DND-41 (cell line): Measurements from ENCODE around the gene LOXL3.

Experiments
- ATAC-seq: fragments of 200-7000 bp; cut with Tn5 transposase; 3 replicates; pipeline ENCODE4 v1.9.1; 2021; ENCODE audit warnings: low read depth; ENCODE audit not compliant: insufficient read depth
- DNase-seq: peaks from one replicate; pipeline ENCODE4 v3.0.0-alpha.2; 2020
- H2AFZ ChIP-seq: 2 replicates; pipeline ENCODE4 v1.6.0; 2012; ENCODE audit warnings: low read depth, low read length
- H3K27ac ChIP-seq: 2 replicates; pipeline ENCODE4 v1.5.1; 2012; ENCODE audit warnings: low read length, inconsistent platforms
- H3K27me3 ChIP-seq: fragments of 200-600 bp; sonication (generic); 2 replicates; pipeline ENCODE4 v1.6.0; 2012; ENCODE audit warnings: low read length, mild to moderate bottlenecking, inconsistent platforms; ENCODE audit not compliant: insufficient read depth, poor library complexity
- H3K36me3 ChIP-seq: 2 replicates; pipeline ENCODE4 v1.5.1; 2012; ENCODE audit warnings: low read length, inconsistent platforms; ENCODE audit not compliant: insufficient read depth
- H3K4me1 ChIP-seq: 2 replicates; pipeline ENCODE4 v1.5.1; 2012; ENCODE audit warnings: mild to moderate bottlenecking, low read length; ENCODE audit not compliant: insufficient read depth
- H3K4me2 ChIP-seq: 2 replicates; pipeline ENCODE4 v1.6.0; 2012; ENCODE audit warnings: mild to moderate bottlenecking, moderate library complexity, low read length, inconsistent platforms; ENCODE audit not compliant: insufficient read depth
- H3K4me3 ChIP-seq, 2 experiments: fragments of 200-600 bp in 1 of 2; shearing (Covaris generic) in 1 of 2; 2 replicates each; pipeline ENCODE4 v1.5.1; 2012 to 2016; ENCODE audit warnings: inconsistent platforms in 2 of 2, low read length in 2 of 2, mild to moderate bottlenecking in 2 of 2, low read depth in 1 of 2, moderate library complexity in 1 of 2
- H3K79me2 ChIP-seq: 2 replicates; pipeline ENCODE4 v1.6.0; 2012; ENCODE audit warnings: low read length, inconsistent platforms; ENCODE audit not compliant: insufficient read depth
- H3K9ac ChIP-seq: 2 replicates; pipeline ENCODE4 v1.6.0; 2012; ENCODE audit warnings: low read depth, mild to moderate bottlenecking, inconsistent platforms, low read length, moderate library complexity
- H3K9me3 ChIP-seq: 2 replicates; pipeline ENCODE4 v1.5.1; 2012; ENCODE audit warnings: low read length, moderate library complexity, mild to moderate bottlenecking, inconsistent platforms; ENCODE audit not compliant: insufficient read depth, severe bottlenecking
- H4K20me1 ChIP-seq: 2 replicates; pipeline ENCODE4 v1.6.0; 2012; ENCODE audit warnings: low read length; ENCODE audit not compliant: insufficient read depth
- EZH2 ChIP-seq: IDR thresholded peaks from 3 replicates; pipeline ENCODE4 v1.6.1; 2012; ENCODE audit warnings: borderline replicate concordance, low read depth, mild to moderate bottlenecking, moderate library complexity, low read length, inconsistent platforms; ENCODE audit not compliant: severe bottlenecking
- TF ChIP-seq, protein P1 (sequence below): IDR thresholded peaks from 2 replicates; pipeline ENCODE4 v1.5.1; 2012; ENCODE audit warnings: borderline replicate concordance, low read length, moderate library complexity, mild to moderate bottlenecking; ENCODE audit not compliant: poor library complexity, severe bottlenecking; ENCODE audit errors: extremely low read depth

The LOXL3 gene

DNA sequence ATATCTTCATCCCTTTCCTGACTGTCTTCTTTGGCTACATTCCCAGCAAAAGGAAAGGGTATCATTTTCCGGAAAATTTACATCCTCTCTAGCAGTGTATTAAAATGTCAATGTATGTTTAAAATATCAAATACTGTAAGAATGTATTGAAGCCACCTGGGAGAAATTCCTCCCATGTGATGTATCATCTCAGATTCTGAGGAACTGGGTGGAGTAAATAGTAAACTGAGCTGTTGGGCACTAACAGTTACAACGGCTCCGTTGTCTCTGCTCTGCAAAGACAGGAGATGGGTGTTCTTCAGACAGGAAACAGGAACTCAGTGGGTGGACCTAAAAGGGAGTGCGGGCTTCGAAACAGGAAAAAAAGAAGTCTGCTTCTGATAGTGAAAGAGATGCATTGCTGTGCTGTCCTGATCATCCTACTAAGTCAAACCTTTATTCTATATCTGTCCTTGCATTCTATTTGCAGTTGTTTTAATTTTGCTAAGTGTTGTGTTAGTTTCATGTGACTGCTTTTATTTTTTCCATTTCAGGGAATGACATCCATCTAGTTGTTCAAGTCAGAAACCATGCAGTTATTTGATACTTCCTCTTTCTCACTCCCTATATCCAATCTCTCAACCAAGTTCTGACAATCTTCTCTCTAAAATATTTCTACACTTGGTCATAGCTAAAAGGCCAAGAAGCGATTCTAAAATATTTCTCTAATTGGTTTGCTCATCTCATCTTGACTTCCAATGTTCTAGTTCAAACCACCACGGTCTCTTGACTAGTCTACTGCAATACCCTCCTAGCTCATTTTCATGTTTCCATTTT is 20.2 kb upstream of the LOXL3 start:
- TF ChIP-seq, protein P1, sequence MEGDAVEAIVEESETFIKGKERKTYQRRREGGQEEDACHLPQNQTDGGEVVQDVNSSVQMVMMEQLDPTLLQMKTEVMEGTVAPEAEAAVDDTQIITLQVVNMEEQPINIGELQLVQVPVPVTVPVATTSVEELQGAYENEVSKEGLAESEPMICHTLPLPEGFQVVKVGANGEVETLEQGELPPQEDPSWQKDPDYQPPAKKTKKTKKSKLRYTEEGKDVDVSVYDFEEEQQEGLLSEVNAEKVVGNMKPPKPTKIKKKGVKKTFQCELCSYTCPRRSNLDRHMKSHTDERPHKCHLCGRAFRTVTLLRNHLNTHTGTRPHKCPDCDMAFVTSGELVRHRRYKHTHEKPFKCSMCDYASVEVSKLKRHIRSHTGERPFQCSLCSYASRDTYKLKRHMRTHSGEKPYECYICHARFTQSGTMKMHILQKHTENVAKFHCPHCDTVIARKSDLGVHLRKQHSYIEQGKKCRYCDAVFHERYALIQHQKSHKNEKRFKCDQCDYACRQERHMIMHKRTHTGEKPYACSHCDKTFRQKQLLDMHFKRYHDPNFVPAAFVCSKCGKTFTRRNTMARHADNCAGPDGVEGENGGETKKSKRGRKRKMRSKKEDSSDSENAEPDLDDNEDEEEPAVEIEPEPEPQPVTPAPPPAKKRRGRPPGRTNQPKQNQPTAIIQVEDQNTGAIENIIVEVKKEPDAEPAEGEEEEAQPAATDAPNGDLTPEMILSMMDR = no peak
- no peak for TF ChIP-seq EZH2
- DNase-seq (peak; percentile 67), ATAC-seq (peak; percentile 98)
- Histone ChIP-seq H3K27me3 (no peaks in the 10 kb centered on the region), H3K9me3 (no peaks in the 10 kb centered on the region), H3K27ac (peak overlapping the region; percentile 63), H2AFZ (peak overlapping the region; percentile 71), H3K79me2 (no peaks in the 10 kb centered on the region), H3K4me1 (peaks cover 16% of the 10 kb centered on the region), H3K9ac (no peak overlapping the region), H4K20me1 (no peaks in the 10 kb centered on the region), H3K4me3 (peak overlapping the region in 1 of 2 experiments; percentile 25; a peak in 1 of 4 replicates), H3K4me2 (peak overlapping the region; percentile 53), H3K36me3 (no peaks in the 10 kb centered on the region)

DNA sequence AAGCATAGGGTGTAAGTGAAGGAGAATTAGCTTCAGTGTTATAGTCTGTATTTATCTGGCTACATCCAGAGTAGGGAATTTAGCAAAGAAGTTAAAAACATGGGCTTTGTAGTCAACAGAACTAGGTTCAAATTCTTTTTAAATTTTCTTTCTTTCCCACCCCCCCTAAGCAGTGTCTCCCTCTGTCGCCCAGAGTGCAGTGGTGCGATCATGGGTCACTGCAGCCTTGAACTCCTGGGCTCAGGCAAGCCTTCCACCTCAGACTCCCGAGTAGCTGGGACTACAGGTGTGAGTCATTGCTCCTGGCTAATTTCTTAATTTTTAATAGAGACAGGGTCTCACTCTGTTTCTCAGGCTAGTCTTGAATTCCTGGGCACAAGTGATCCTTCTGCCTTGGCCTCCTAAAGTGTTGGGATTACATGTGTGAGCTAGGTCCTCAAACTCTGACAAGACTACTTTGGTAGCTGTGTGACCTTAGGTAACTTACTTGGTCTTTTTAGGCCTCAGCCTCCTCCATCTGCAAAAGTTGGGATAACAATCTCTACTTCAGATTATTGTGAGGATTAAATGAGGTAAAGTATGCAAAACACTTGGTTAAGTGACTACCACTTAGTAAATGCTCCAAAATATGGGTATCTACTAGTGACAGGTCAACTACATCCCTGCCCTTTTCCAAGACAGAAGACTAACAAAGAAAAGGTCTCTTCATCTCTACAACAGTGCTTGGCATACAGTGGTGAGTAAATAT is 18.6 kb upstream of the LOXL3 start:
- DNase-seq (no peak), ATAC-seq (no peak)
- Histone ChIP-seq H2AFZ (0 out of 2 replicates have a peak overlapping the region, but pooled peaks have one; percentile 1), H3K79me2 (no peaks in the 10 kb centered on the region), H3K36me3 (no peaks in the 10 kb centered on the region), H3K27me3 (peaks cover 3% of the 10 kb centered on the region), H3K4me1 (peaks cover 16% of the 10 kb centered on the region), H3K27ac (no peak overlapping the region), H4K20me1 (no peaks in the 10 kb centered on the region), H3K4me3 (no peak overlapping the region), H3K9ac (no peak overlapping the region), H3K4me2 (no peak overlapping the region), H3K9me3 (no peaks in the 10 kb centered on the region)
- TF ChIP-seq EZH2 = no peak
- TF ChIP-seq, protein P1 = no peak

DNA sequence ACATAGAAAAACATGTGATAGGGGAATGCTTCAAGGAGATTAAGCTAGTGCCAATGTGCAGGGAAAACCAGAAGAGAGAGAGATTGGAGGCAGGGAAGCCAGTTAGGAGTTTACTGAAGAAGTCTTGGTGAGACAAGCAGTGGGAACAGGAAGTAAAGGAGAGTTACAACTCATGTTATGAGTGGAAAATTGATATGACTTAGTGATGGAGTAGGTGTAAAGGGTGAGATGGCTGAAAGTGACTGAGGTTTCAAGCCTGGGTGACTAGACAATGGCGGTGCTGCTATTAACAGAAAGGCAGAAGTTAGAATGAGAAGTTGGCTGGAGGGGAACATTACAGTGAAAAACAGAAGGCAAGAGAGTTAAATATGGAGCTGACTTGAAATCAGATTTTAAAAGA is 17.3 kb upstream of the LOXL3 start:
- Histone ChIP-seq H3K27ac (no peak overlapping the region), H2AFZ (no peak overlapping the region), H3K36me3 (no peaks in the 10 kb centered on the region), H3K9ac (no peak overlapping the region), H3K4me1 (peaks cover 16% of the 10 kb centered on the region), H3K4me2 (no peak overlapping the region), H3K9me3 (no peaks in the 10 kb centered on the region), H4K20me1 (no peaks in the 10 kb centered on the region), H3K27me3 (peaks cover 12% of the 10 kb centered on the region), H3K79me2 (no peaks in the 10 kb centered on the region), H3K4me3 (no peak overlapping the region)
- DNase-seq (no peak), ATAC-seq (no peak)
- no peak for TF ChIP-seq EZH2
- TF ChIP-seq, protein P1 = no peak
